ENCODE results near the gene PSMD13.

Gene PSMD13

DNA sequence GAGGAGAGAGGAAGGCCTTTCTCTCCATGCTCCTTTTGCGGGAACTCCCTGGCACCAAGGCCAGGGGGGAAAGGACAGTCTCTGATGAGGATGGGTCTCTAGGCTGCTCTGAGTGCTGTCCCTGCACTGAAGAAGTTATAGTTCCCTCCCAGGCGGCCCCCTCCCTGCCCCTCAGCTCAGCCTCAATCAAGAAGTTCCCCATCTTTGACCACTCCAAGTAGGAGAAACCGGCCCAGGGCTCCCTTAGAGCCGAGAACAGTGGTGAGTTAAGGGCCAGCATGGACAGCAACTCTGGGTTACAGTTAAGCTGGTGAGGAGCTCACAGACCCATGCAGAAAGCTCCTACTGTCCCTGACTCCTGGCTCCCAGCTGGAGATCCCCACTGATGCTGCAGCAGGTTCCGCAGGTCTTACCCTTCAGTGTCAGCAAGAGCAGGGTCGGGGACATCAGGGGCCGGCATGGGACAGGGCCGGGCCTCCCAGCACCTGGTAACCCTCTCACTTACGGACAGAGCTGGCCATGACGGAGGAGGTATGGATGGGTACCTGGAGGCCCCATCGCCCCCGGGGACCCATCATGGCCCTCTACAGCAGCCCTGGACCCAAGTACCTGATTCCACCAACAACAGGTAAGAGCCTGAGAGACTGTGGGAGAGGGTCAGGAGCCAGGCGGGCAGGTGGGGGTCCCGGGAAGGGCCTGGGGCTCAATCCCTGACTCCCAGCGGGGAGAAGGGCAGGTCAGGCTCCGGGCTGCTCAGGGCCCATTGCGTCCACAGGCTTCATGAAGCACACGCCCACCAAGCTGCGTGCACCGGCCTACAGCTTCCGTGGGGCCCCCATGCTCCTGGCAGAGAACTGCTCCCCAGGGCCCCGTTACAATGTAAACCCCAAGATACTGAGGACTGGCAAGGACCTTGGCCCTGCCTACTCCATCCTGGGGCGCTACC lies 39.7 kb upstream of the PSMD13 start:
- Histone ChIP-seq H3K36me3 (ENCODE audit: insufficient read depth, insufficient read length, low read length) (peaks cover 18% of the 10 kb centered on the region), H3K9me3 (ENCODE audit: insufficient read depth, low read length) (no peaks in the 10 kb centered on the region), H3K4me3 (ENCODE audit: insufficient read length, low read depth) (no peak overlapping the region), H3K27me3 (ENCODE audit: insufficient read depth, insufficient read length) (no peaks in the 10 kb centered on the region), H3K4me1 (ENCODE audit: insufficient read depth, insufficient read length) (no peaks in the 10 kb centered on the region), H3K9ac (ENCODE audit: insufficient read length, low read depth) (no peak overlapping the region)
- DNase-seq (ENCODE audit: low read depth, low spot score), result no peak
- TF ChIP-seq YY1 (IDR thresholded peaks at IDR 0.05; ENCODE audit: insufficient read depth, insufficient read length), result no peak
- no peak for TF ChIP-seq SUZ12 (IDR thresholded peaks at IDR 0.05; ENCODE audit: extremely low read depth, insufficient read depth, insufficient read length)
- TF ChIP-seq ZNF274 (IDR thresholded peaks at IDR 0.05; ENCODE audit: low read depth, low read length), result no peak

GRCh38 chr11:197741-198235 lies 39.0 kb upstream of the PSMD13 start:
- Histone ChIP-seq H3K4me1 (ENCODE audit: insufficient read depth, insufficient read length) (no peaks in the 10 kb centered on the region), H3K4me3 (ENCODE audit: insufficient read length, low read depth) (no peak overlapping the region), H3K27me3 (ENCODE audit: insufficient read depth, insufficient read length) (no peaks in the 10 kb centered on the region), H3K36me3 (ENCODE audit: insufficient read depth, insufficient read length, low read length) (peaks cover 24% of the 10 kb centered on the region), H3K9me3 (ENCODE audit: insufficient read depth, low read length) (no peaks in the 10 kb centered on the region), H3K9ac (ENCODE audit: insufficient read length, low read depth) (no peak overlapping the region)
- TF ChIP-seq SUZ12 (IDR thresholded peaks at IDR 0.05; ENCODE audit: extremely low read depth, insufficient read depth, insufficient read length) (no peak), YY1 (IDR thresholded peaks at IDR 0.05; ENCODE audit: insufficient read depth, insufficient read length) (no peak), ZNF274 (IDR thresholded peaks at IDR 0.05; ENCODE audit: low read depth, low read length) (no peak)
- DNase-seq (ENCODE audit: low read depth, low spot score), result no peak

DNA sequence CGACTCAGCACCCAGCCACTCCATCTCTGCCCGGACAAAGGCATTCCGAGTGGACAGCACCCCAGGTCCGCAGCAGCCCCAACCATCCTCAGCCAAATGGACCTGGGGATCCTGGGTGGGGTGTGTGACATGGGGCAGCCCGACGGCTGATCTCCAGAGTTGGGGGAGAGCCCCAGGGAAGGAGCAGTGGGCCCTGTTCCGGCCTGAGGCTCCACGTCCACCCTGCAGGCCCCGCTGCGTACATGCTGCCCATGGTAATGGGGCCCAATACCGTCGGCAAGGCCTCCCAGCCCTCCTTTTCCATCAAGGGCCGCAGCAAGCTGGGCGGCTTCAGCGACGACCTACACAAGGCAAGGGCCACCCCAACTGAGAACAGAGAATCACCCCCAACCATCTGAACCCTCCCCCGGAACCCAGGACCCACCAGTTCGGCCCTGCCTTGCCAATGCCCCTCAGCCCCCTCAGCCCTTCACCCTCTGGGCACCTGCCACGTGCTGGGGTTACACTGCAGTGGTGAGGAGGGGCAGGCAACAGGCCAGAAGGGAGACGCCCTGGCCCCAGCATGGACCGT lies 38.5 kb upstream of the PSMD13 start:
- H3K27me3 ChIP-seq (ENCODE audit: insufficient read depth, insufficient read length), result no peaks in the 10 kb centered on the region
- no peak for DNase-seq (ENCODE audit: low read depth, low spot score)
- TF ChIP-seq SUZ12 (IDR thresholded peaks at IDR 0.05; ENCODE audit: extremely low read depth, insufficient read depth, insufficient read length), result no peak
- H3K36me3 ChIP-seq (ENCODE audit: insufficient read depth, insufficient read length, low read length), result peaks cover 29% of the 10 kb centered on the region
- no peak overlapping the region for H3K4me3 ChIP-seq (ENCODE audit: insufficient read length, low read depth)
- no peaks in the 10 kb centered on the region for H3K4me1 ChIP-seq (ENCODE audit: insufficient read depth, insufficient read length)
- no peak overlapping the region for H3K9ac ChIP-seq (ENCODE audit: insufficient read length, low read depth)
- H3K9me3 ChIP-seq (ENCODE audit: insufficient read depth, low read length), result no peaks in the 10 kb centered on the region

DNA sequence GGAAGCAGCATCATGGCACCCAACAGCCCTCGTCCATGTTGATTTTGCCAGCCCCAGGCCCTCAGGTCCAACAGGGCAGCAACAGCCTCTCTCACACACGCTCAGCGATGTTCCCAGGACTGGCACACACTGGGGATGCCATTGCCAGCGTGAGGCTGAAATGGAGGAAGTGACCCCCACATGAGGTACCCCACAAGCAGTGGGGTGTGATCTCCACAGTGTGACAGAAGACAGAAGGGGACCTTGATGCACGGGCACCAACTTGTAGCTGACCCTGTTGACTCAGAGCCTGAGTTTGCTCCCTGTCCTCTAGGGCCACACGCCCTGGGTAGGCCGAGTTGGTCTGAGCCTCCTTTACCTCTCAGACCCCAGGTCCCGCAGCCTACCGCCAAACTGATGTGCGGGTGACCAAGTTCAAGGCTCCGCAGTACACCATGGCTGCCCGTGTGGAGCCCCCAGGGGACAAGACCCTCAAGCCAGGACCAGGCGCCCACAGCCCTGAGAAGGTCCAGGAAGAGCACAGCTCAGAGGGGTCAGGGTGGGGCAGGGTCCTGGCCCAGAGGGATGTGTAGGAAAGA lies 37.7 kb upstream of the PSMD13 start:
- Histone ChIP-seq H3K36me3 (ENCODE audit: insufficient read depth, insufficient read length, low read length) (peaks cover 37% of the 10 kb centered on the region), H3K9me3 (ENCODE audit: insufficient read depth, low read length) (no peaks in the 10 kb centered on the region), H3K4me3 (ENCODE audit: insufficient read length, low read depth) (no peak overlapping the region), H3K9ac (ENCODE audit: insufficient read length, low read depth) (no peak overlapping the region), H3K4me1 (ENCODE audit: insufficient read depth, insufficient read length) (peaks cover 6% of the 10 kb centered on the region), H3K27me3 (ENCODE audit: insufficient read depth, insufficient read length) (no peaks in the 10 kb centered on the region)
- no peak for TF ChIP-seq SUZ12 (IDR thresholded peaks at IDR 0.05; ENCODE audit: extremely low read depth, insufficient read depth, insufficient read length)
- no peak for TF ChIP-seq YY1 (IDR thresholded peaks at IDR 0.05; ENCODE audit: insufficient read depth, insufficient read length)
- DNase-seq (ENCODE audit: low read depth, low spot score), result no peak

GRCh38 chr11:199782-200181 lies 37.0 kb upstream of the PSMD13 start:
- Histone ChIP-seq H3K27me3 (ENCODE audit: insufficient read depth, insufficient read length) (no peaks in the 10 kb centered on the region), H3K9me3 (ENCODE audit: insufficient read depth, low read length) (no peaks in the 10 kb centered on the region), H3K36me3 (ENCODE audit: insufficient read depth, insufficient read length, low read length) (peaks cover 44% of the 10 kb centered on the region), H3K4me3 (ENCODE audit: insufficient read length, low read depth) (no peak overlapping the region), H3K4me1 (ENCODE audit: insufficient read depth, insufficient read length) (peaks cover 6% of the 10 kb centered on the region), H3K9ac (ENCODE audit: insufficient read length, low read depth) (no peak overlapping the region)
- TF ChIP-seq ZNF274 (IDR thresholded peaks at IDR 0.05; ENCODE audit: low read depth, low read length) (no peak), YY1 (IDR thresholded peaks at IDR 0.05; ENCODE audit: insufficient read depth, insufficient read length) (no peak)
- DNase-seq (ENCODE audit: low read depth, low spot score), result no peak

DNA sequence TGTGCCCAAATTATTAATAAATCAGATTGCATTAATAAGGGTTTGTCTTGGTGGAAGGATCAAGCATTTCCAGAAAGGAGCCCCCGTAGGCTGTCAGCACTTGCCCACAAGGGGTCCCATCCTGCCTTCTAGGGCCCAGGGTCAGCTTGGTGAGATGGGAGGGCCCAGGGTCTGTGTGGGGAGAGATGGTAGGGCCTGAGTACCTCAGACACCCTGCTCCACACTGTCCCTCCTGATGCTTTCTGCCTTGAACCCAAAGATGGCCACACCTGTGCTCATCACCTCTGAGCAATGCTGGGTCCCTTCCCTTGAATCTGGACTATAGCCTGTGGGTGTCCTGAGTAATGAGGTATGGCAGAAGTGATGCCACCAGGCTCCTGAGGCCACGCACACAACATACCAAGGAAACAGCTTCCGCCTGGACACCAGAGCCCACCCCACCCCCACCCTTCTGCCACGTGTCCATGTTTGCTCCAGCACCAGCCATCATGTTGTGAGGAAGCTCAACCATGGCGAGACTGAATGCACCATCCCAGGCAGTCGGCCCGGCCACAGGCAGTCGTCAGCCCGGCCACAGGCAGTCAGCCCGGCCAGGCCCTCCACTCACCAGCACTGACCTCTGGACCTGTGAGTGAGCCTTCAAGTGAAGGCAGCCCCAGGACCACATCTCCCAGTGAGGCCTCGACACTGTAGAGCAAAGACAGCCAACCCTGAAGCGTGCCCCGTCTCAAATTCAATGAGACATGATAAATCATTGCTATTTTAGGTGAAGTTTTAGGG lies 36.4 kb upstream of the PSMD13 start:
- Histone ChIP-seq H3K9ac (ENCODE audit: insufficient read length, low read depth) (no peak overlapping the region), H3K4me3 (ENCODE audit: insufficient read length, low read depth) (no peak overlapping the region), H3K9me3 (ENCODE audit: insufficient read depth, low read length) (no peaks in the 10 kb centered on the region), H3K27me3 (ENCODE audit: insufficient read depth, insufficient read length) (no peaks in the 10 kb centered on the region), H3K4me1 (ENCODE audit: insufficient read depth, insufficient read length) (peaks cover 6% of the 10 kb centered on the region), H3K36me3 (ENCODE audit: insufficient read depth, insufficient read length, low read length) (peaks cover 50% of the 10 kb centered on the region)
- DNase-seq (ENCODE audit: low read depth, low spot score), result no peak
- no peak for TF ChIP-seq ZNF274 (IDR thresholded peaks at IDR 0.05; ENCODE audit: low read depth, low read length)
- TF ChIP-seq YY1 (IDR thresholded peaks at IDR 0.05; ENCODE audit: insufficient read depth, insufficient read length), result no peak
- no peak for TF ChIP-seq SUZ12 (IDR thresholded peaks at IDR 0.05; ENCODE audit: extremely low read depth, insufficient read depth, insufficient read length)

Measured in NT2/D1 (cell line).